GM19463 (cell line): ENCODE results near the gene NUAK1.

Source experiments
- ATAC-seq: cut with Tn5 transposase; IDR thresholded peaks from one replicate; pipeline ENCODE4 v1.9.1; 2021; ENCODE audit warnings: mild to moderate bottlenecking, moderate library complexity; ENCODE audit not compliant: unreplicated experiment

The NUAK1 gene

GRCh38 chr12:106138633-106139421 is at the start of gene NUAK1:
NUAK1 (minus strand) TSS chr12:106138954; CDS start chr12:106138653, 301 bp downstream.
- no peak for ATAC-seq

GRCh38 chr12:106188256-106188655 is 49.5 kb upstream of the NUAK1 start:
- no peak for ATAC-seq

- no peak for ATAC-seq
Observed at GRCh38 chr12:106187842-106188241, 49.1 kb upstream of the NUAK1 start.

- no peak for ATAC-seq
Observed at GRCh38 chr12:106187155-106187789, 48.5 kb upstream of the NUAK1 start.

GRCh38 chr12:106183735-106184134 is 45.0 kb upstream of the NUAK1 start:
- no peak for ATAC-seq

GRCh38 chr12:106181401-106182114 is 42.8 kb upstream of the NUAK1 start:
- ATAC-seq: no peak

GRCh38 chr12:106179086-106179485 is 40.3 kb upstream of the NUAK1 start:
- no peak for ATAC-seq

GRCh38 chr12:106178562-106178961 is 39.8 kb upstream of the NUAK1 start:
- no peak for ATAC-seq

- no peak for ATAC-seq
Observed at GRCh38 chr12:106176560-106176959, 37.8 kb upstream of the NUAK1 start.

GRCh38 chr12:106174876-106175275 is 36.1 kb upstream of the NUAK1 start:
- no peak for ATAC-seq

GRCh38 chr12:106173442-106173841 is 34.7 kb upstream of the NUAK1 start:
- ATAC-seq: no peak

GRCh38 chr12:106171117-106171750 is 32.5 kb upstream of the NUAK1 start:
- ATAC-seq: no peak

- ATAC-seq: no peak
Observed at GRCh38 chr12:106170285-106170684, 31.5 kb upstream of the NUAK1 start.

- ATAC-seq: no peak
Observed at GRCh38 chr12:106163712-106164111, 25.0 kb upstream of the NUAK1 start.

GRCh38 chr12:106161491-106161890 is 22.7 kb upstream of the NUAK1 start:
- no peak for ATAC-seq

GRCh38 chr12:106160915-106161314 is 22.2 kb upstream of the NUAK1 start:
- ATAC-seq: no peak

- no peak for ATAC-seq
Observed at GRCh38 chr12:106157802-106158201, 19.0 kb upstream of the NUAK1 start.

GRCh38 chr12:106154751-106155273 is 16.1 kb upstream of the NUAK1 start:
- ATAC-seq: no peak

- no peak for ATAC-seq
Observed at GRCh38 chr12:106152334-106152733, 13.6 kb upstream of the NUAK1 start.

- no peak for ATAC-seq
Observed at GRCh38 chr12:106150555-106150954, 11.8 kb upstream of the NUAK1 start.
